Thyroid gland (tissue), 4 donors: ENCODE data around the gene IQCC. TPM values are rescaled to one million over a fixed set of nuclear protein-coding genes. Genes with fewer than 3 reads are reported as not detected.

Source experiments
- DNase-seq, 2 donors: peaks; one replicate each; pipeline ENCODE4 v3.0.0-alpha.2; 2019
- H3K27ac ChIP-seq, 3 donors: fragments of 200-600 bp; sonication (generic); 1 replicate in 2 of 3; 2 replicates in 1 of 3; pipeline ENCODE4 v1.5.1; 2016 to 2019; ENCODE audit warnings: mild to moderate bottlenecking in 1 of 3, moderate library complexity in 1 of 3
- H3K27me3 ChIP-seq: fragments of 200-600 bp; sonication (generic); one replicate; pipeline ENCODE4 v1.5.1; 2019
- H3K36me3 ChIP-seq, 2 donors: fragments of 200-600 bp; sonication (generic); one replicate each; pipeline ENCODE4 v1.5.1; 2016 to 2019
- H3K4me1 ChIP-seq, 2 donors: fragments of 200-600 bp; sonication (generic); one replicate each; pipeline ENCODE4 v1.5.1; 2017 to 2019
- H3K4me3 ChIP-seq, 3 donors: fragments of 200-600 bp; sonication (generic); replicated peaks in 1 of 3; 1 replicate in 2 of 3; 2 replicates in 1 of 3; pipeline ENCODE4 v1.5.1; 2016; ENCODE audit warnings: mild to moderate bottlenecking in 1 of 3
- H3K9me3 ChIP-seq: fragments of 200-600 bp; sonication (generic); one replicate; pipeline ENCODE4 v1.5.1; 2017
- POLR2A ChIP-seq, 2 donors: fragments of 450-650 bp; IDR thresholded peaks; one replicate each; pipeline ENCODE4 v1.6.1; 2017; ENCODE audit warnings: antibody characterized with exemption in 2 of 2, mild to moderate bottlenecking in 2 of 2, moderate library complexity in 1 of 2
- WGBS, 2 donors: methylation state at CpG; one replicate each; pipeline ENCODE4 v1.1.5; 2017; 5-methylcytosine and 5-hydroxymethylcytosine counted together
- intact Hi-C: fragments of 100-400 bp; cut with DNase I; formaldehyde crosslinking; loops from one replicate; pipeline ENCODE4 v1.15.1; 2023
- total RNA-seq, 4 donors: library from RNA; depleted of rRNA; stranded (reverse); fragments of >200 nt; gene quantifications; one replicate each; pipeline ENCODE4 v1.2.3, GENCODE V29; 2016
- TF ChIP-seq, protein P1 (sequence below), 6 experiments: fragments of 200-600 bp in 3 of 6; fragments of 450-650 bp in 3 of 6; sonication (generic) in 3 of 6; IDR thresholded peaks; one replicate each; pipeline ENCODE4 v1.5.1; 2016 to 2019; ENCODE audit warnings: antibody characterized with exemption in 6 of 6, mild to moderate bottlenecking in 2 of 6, inconsistent platforms in 1 of 6, moderate library complexity in 1 of 6

The IQCC gene
- total RNA-seq, 4 donors from 2014 or later = 5.4 to 8.4 (median 6.7) TPM

DNA sequence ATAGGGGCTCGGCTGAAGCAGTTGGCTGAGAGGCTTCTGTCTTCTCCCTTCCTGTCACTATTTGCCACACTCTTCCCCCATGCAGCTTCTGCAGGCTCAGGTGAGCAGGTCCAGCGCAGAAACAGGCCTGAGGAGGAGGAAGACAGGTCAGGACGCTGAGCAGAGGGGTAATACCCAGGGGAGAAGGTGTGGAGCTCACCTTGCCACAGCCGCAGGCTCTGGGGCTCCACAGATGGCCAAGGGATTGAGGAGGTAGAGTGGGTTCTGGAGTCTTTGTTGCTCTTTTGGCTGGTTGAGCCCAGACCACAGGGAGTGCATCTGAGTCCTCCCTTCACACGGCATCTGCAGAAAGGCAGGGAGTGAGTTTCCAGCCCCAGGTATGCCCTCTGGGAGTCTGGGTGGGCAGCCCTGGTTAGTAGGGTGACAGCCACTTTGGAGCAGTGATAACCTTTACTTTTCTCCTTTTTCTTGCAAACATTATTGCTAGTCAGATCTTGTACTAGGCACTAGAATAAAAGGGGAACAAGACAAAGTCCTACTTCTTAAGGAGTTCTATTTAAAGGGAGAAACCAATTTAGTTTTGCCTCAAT lies 26.5 kb downstream of the IQCC start:
- 84 to 92% methylated on average over 5 of the region's 5 CpGs for WGBS, 2 donors
- Histone ChIP-seq H3K4me1 (no peaks in the 10 kb centered on the region), H3K36me3 (peaks cover 45 to 53% of the 10 kb centered on the region in 2 donors), H3K27me3 (no peaks in the 10 kb centered on the region), H3K27ac (no peak overlapping the region), H3K4me3 (no peak overlapping the region), H3K9me3 (no peaks in the 10 kb centered on the region)
- no peak for TF ChIP-seq POLR2A (IDR thresholded peaks at IDR 0.05)
- TF ChIP-seq, protein P1, sequence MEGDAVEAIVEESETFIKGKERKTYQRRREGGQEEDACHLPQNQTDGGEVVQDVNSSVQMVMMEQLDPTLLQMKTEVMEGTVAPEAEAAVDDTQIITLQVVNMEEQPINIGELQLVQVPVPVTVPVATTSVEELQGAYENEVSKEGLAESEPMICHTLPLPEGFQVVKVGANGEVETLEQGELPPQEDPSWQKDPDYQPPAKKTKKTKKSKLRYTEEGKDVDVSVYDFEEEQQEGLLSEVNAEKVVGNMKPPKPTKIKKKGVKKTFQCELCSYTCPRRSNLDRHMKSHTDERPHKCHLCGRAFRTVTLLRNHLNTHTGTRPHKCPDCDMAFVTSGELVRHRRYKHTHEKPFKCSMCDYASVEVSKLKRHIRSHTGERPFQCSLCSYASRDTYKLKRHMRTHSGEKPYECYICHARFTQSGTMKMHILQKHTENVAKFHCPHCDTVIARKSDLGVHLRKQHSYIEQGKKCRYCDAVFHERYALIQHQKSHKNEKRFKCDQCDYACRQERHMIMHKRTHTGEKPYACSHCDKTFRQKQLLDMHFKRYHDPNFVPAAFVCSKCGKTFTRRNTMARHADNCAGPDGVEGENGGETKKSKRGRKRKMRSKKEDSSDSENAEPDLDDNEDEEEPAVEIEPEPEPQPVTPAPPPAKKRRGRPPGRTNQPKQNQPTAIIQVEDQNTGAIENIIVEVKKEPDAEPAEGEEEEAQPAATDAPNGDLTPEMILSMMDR (IDR thresholded peaks at IDR 0.05) = no peak
- no peak for DNase-seq
- intact Hi-C loops = loop anchor here (10.0 kb wide), 2 partner anchors 63 to 103 kb away; partner anchors contain the start of genes HDAC1 and MARCKSL1

DNA sequence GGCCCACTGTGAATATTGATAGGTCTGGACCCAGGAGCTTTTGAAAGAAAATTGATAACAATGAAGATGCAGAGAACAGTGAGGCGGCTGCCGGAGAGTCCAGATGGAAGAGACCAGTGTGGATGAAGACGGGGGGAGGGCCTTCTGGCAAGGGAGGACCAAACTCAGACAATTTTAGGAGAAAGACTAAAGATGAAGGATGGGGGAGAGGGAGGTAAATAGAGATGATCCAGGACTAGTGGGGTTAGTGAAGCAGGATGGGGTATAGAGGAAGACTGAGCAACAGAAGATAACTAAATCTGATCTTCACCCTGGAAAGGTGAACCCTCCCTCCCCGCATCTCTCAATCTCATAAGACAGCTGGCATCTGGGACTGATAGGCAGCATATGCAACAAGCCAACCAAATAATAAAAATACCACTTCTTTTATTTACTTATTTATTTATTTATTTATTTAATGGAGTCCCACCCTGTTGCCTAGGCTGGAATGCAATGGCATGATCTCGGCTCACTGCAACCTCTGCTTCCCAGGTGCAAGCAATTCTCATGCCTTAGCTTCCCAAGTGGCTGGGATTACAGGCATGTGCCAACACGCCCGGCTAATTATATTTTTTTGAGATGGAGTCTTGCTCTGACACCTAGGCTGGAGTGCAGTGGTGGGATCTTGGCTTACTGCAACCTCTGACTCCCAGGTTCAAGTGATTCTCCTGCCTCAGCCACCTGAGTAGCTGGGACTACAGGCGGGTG lies 27.3 kb downstream of the IQCC start:
- TF ChIP-seq, protein P1 (IDR thresholded peaks at IDR 0.05) = no peak
- no peak for TF ChIP-seq POLR2A (IDR thresholded peaks at IDR 0.05)
- H3K9me3 ChIP-seq = no peaks in the 10 kb centered on the region
- no peak overlapping the region for H3K27ac ChIP-seq
- H3K27me3 ChIP-seq = no peaks in the 10 kb centered on the region
- no peak for DNase-seq
- H3K4me3 ChIP-seq = no peak overlapping the region
- 91 to 93% methylated on average over 8 of the region's 8 CpGs for WGBS, 2 donors
- intact Hi-C loops = loop anchor here (10.0 kb wide), 2 partner anchors 62 to 102 kb away; partner anchors contain the start of genes HDAC1 and MARCKSL1
- no peaks in the 10 kb centered on the region for H3K4me1 ChIP-seq
- peaks cover 39 to 47% of the 10 kb centered on the region in 2 donors for H3K36me3 ChIP-seq

- intact Hi-C loops = loop anchor here (10.0 kb wide), 2 partner anchors 60 to 100 kb away; partner anchors contain the start of genes HDAC1 and MARCKSL1
These were observed 29.3 kb downstream of the IQCC start for GRCh38 chr1:32234792-32235191.

GRCh38 chr1:32239337-32239736 lies 33.9 kb downstream of the IQCC start:
- 47 to 51% methylated on average over 4 of the region's 4 CpGs for WGBS, 2 donors
- TF ChIP-seq, protein P1 (IDR thresholded peaks at IDR 0.05) = no peak
- TF ChIP-seq POLR2A (IDR thresholded peaks at IDR 0.05) = no peak
- peaks cover 15 to 27% of the 10 kb centered on the region in 2 donors for H3K4me1 ChIP-seq
- H3K27ac ChIP-seq = peak overlapping the region in 1 of 3 donors; percentile 95
- intact Hi-C loops = loop anchor here (10.0 kb wide), 2 partner anchors 55 to 95 kb away; partner anchors contain the start of genes HDAC1 and MARCKSL1
- peak; percentile 27 for DNase-seq
- H3K4me3 ChIP-seq = peak overlapping the region in 1 of 3 donors; percentile 51
- H3K36me3 ChIP-seq = peaks cover 0 to 3% of the 10 kb centered on the region in 2 donors
- H3K27me3 ChIP-seq = no peaks in the 10 kb centered on the region
- no peaks in the 10 kb centered on the region for H3K9me3 ChIP-seq

More at GRCh38 chr1:32234792-32235191, 29.3 kb downstream of the IQCC start:
- TF ChIP-seq, protein P1 (IDR thresholded peaks at IDR 0.05) = no peak
- no peak for TF ChIP-seq POLR2A (IDR thresholded peaks at IDR 0.05)
- Histone ChIP-seq H3K36me3 (peaks cover 21 to 27% of the 10 kb centered on the region in 2 donors), H3K4me1 (peaks cover 5 to 8% of the 10 kb centered on the region in 2 donors), H3K4me3 (no peak overlapping the region), H3K27me3 (no peaks in the 10 kb centered on the region), H3K9me3 (no peaks in the 10 kb centered on the region), H3K27ac (no peak overlapping the region)
- no peak for DNase-seq
- 77 to 92% methylated on average over 7 of the region's 7 CpGs for WGBS, 2 donors
